ENCODE results near the gene TMCC3.

TMCC3 gene

GRCh38 chr12:94558612-94559011, 91.7 kb downstream of the TMCC3 start:
- Histone ChIP-seq H3F3A (ENCODE audit: insufficient read depth, low read length) (peaks cover 36% of the 10 kb centered on the region), H3K4me1 (ENCODE audit: low read length) (peaks cover 50% of the 10 kb centered on the region), H3K4me2 (ENCODE audit: low read depth, low read length) (no peak overlapping the region), H3K27ac (ENCODE audit: low read length) (no peak overlapping the region), H3K36me3 (replicated peaks; ENCODE audit: insufficient read depth, low read length) (no peaks in the 10 kb centered on the region), H3K79me2 (ENCODE audit: low read length) (no peaks in the 10 kb centered on the region), H3K9me2 (replicated peaks; ENCODE audit: insufficient read depth, low read length) (no peaks in the 10 kb centered on the region), H3K27me3 (replicated peaks; ENCODE audit: insufficient read depth, low read length) (no peaks in the 10 kb centered on the region), H2AFZ (ENCODE audit: low read length) (no peak overlapping the region), H3K4me3 (ENCODE audit: low read length) (no peak overlapping the region), H4K20me1 (ENCODE audit: insufficient read depth, low read length) (no peaks in the 10 kb centered on the region), H3K9ac (ENCODE audit: low read length) (no peak overlapping the region), H3K9me3 (replicated peaks; ENCODE audit: insufficient read depth, low read length) (no peaks in the 10 kb centered on the region)
- TF ChIP-seq EZH2 (optimal IDR thresholded peaks at IDR 0.05; ENCODE audit: low read depth, low read length) (no peak), CTCF (IDR thresholded peaks at IDR 0.05; ENCODE audit: low read length) (no peak), EZH2phosphoT487 (IDR thresholded peaks at IDR 0.05; ENCODE audit: low read length) (no peak)
- no peak for DNase-seq

GRCh38 chr12:94557746-94558295, 92.5 kb downstream of the TMCC3 start:
- peaks cover 28% of the 10 kb centered on the region for H3F3A ChIP-seq (ENCODE audit: insufficient read depth, low read length)
- no peak overlapping the region for H3K9ac ChIP-seq (ENCODE audit: low read length)
- no peaks in the 10 kb centered on the region for H3K27me3 ChIP-seq (replicated peaks; ENCODE audit: insufficient read depth, low read length)
- H3K9me3 ChIP-seq (replicated peaks; ENCODE audit: insufficient read depth, low read length) = no peaks in the 10 kb centered on the region
- H4K20me1 ChIP-seq (ENCODE audit: insufficient read depth, low read length) = no peaks in the 10 kb centered on the region
- TF ChIP-seq EZH2phosphoT487 (IDR thresholded peaks at IDR 0.05; ENCODE audit: low read length) (no peak), EZH2 (optimal IDR thresholded peaks at IDR 0.05; ENCODE audit: low read depth, low read length) (no peak), CTCF (IDR thresholded peaks at IDR 0.05; ENCODE audit: low read length) (no peak)
- no peaks in the 10 kb centered on the region for H3K36me3 ChIP-seq (replicated peaks; ENCODE audit: insufficient read depth, low read length)
- H3K79me2 ChIP-seq (ENCODE audit: low read length) = no peaks in the 10 kb centered on the region
- H3K4me2 ChIP-seq (ENCODE audit: low read depth, low read length) = no peak overlapping the region
- H3K4me1 ChIP-seq (ENCODE audit: low read length) = peaks cover 42% of the 10 kb centered on the region
- H3K9me2 ChIP-seq (replicated peaks; ENCODE audit: insufficient read depth, low read length) = no peaks in the 10 kb centered on the region
- H2AFZ ChIP-seq (ENCODE audit: low read length) = no peak overlapping the region
- no peak overlapping the region for H3K27ac ChIP-seq (ENCODE audit: low read length)
- H3K4me3 ChIP-seq (ENCODE audit: low read length) = no peak overlapping the region
- no peak for DNase-seq

GRCh38 chr12:94555687-94556086, 94.7 kb downstream of the TMCC3 start:
- no peaks in the 10 kb centered on the region for H3K27me3 ChIP-seq (replicated peaks; ENCODE audit: insufficient read depth, low read length)
- H2AFZ ChIP-seq (ENCODE audit: low read length) = no peak overlapping the region
- no peak for DNase-seq
- H3K9me2 ChIP-seq (replicated peaks; ENCODE audit: insufficient read depth, low read length) = no peaks in the 10 kb centered on the region
- H4K20me1 ChIP-seq (ENCODE audit: insufficient read depth, low read length) = no peaks in the 10 kb centered on the region
- H3K36me3 ChIP-seq (replicated peaks; ENCODE audit: insufficient read depth, low read length) = no peaks in the 10 kb centered on the region
- no peaks in the 10 kb centered on the region for H3K9me3 ChIP-seq (replicated peaks; ENCODE audit: insufficient read depth, low read length)
- no peak overlapping the region for H3K27ac ChIP-seq (ENCODE audit: low read length)
- H3K4me3 ChIP-seq (ENCODE audit: low read length) = no peak overlapping the region
- H3K4me2 ChIP-seq (ENCODE audit: low read depth, low read length) = no peak overlapping the region
- H3K9ac ChIP-seq (ENCODE audit: low read length) = no peak overlapping the region
- peaks cover 27% of the 10 kb centered on the region for H3K4me1 ChIP-seq (ENCODE audit: low read length)
- H3F3A ChIP-seq (ENCODE audit: insufficient read depth, low read length) = peaks cover 7% of the 10 kb centered on the region
- no peaks in the 10 kb centered on the region for H3K79me2 ChIP-seq (ENCODE audit: low read length)
- TF ChIP-seq EZH2 (optimal IDR thresholded peaks at IDR 0.05; ENCODE audit: low read depth, low read length) (no peak), EZH2phosphoT487 (IDR thresholded peaks at IDR 0.05; ENCODE audit: low read length) (no peak), CTCF (IDR thresholded peaks at IDR 0.05; ENCODE audit: low read length) (no peak)

Measured in MM.1S (cell line).